Measurements from ENCODE around the gene PPM1A.

DNA sequence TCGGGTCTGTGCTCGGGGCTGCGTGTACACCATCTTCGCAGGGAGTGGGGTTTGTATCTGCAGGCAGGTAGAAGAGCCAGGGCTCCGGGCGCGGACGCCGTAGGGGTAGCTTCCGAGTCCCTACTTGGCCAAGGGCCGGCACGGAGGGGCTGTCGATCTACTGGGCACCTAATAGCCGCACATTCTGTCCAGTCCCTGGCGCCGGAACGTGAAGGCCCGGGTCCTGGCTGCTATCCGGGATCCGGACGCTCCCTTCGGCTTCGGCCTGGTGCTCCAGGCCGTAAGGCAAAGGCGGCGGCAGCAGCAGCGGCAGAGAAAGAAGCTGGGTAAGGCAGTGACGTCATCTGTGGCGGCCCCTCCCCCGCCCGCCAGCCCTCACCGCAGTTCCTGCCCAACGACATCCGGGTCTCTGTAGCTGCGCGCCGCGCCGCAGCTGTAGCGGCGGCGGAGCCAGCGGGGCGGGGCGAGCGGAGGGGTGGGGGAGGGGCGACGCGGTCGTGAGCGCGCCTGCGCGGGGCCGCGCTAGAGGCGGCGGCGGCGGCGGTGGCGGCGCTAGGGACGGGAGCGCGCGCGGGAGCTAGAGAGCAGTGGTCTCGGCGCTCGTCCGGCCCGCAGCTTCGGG lies at the start of gene PPM1A:
- TF ChIP-seq, protein P1, sequence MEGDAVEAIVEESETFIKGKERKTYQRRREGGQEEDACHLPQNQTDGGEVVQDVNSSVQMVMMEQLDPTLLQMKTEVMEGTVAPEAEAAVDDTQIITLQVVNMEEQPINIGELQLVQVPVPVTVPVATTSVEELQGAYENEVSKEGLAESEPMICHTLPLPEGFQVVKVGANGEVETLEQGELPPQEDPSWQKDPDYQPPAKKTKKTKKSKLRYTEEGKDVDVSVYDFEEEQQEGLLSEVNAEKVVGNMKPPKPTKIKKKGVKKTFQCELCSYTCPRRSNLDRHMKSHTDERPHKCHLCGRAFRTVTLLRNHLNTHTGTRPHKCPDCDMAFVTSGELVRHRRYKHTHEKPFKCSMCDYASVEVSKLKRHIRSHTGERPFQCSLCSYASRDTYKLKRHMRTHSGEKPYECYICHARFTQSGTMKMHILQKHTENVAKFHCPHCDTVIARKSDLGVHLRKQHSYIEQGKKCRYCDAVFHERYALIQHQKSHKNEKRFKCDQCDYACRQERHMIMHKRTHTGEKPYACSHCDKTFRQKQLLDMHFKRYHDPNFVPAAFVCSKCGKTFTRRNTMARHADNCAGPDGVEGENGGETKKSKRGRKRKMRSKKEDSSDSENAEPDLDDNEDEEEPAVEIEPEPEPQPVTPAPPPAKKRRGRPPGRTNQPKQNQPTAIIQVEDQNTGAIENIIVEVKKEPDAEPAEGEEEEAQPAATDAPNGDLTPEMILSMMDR (IDR thresholded peaks at IDR 0.05 in 4 of 5, conservative IDR thresholded peaks at IDR 0.05 in 1 of 5), result peak in 1 of 5 experiments; percentile 21
- TF ChIP-seq POLR2A (IDR thresholded peaks at IDR 0.05), result peak; percentile 83 to 95

Measured in gastrocnemius medialis (tissue), 4 donors.